GM12872 (cell line): ENCODE data around the gene DHRS11.

ENCODE experiments used
- TF ChIP-seq, protein P1 (sequence below): IDR thresholded peaks from 3 replicates; pipeline ENCODE4 v1.5.1; 2011; ENCODE audit warnings: low read depth, mild to moderate bottlenecking, low read length, moderate library complexity; ENCODE audit not compliant: insufficient read depth

Gene DHRS11

DNA sequence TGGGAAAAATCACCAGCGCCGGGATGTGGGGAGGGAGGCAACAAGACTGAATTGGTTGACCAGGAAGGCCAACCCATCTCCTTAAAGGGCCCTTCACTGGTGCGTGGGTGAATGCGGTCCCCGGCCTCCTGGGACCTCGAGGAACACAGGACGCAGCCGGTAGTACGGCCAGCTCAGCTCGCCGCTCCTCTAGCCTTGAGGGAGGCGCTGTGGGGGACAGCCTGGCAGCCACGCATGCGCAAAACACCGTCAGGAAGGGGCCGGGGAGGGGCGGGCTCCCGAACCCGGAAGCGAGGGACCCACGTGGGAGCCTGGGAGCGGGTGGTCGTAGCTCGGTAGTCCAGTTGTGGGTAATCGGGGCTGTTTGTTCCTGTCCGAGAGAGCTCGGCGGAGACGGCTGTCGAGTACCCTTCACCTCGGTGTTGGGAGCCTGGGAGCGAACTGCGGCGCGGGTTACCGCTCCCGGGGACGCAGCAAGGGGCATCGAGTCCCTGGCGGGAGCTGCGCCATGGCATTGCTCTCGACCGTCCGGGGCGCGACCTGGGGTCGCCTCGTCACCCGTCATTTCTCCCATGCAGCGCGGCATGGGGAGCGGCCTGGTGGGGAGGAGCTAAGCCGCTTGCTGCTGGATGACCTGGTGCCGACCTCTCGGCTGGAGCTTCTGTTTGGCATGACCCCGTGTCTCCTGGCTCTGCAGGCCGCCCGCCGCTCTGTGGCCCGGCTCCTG, 9.8 kb downstream of the DHRS11 start, which contains the start of gene MRM1:
Gene MRM1, plus strand, starts transcription at position 281 of the 727 bp plus-strand sequence. Its CDS starts 228 bp downstream, at position 509.
- TF ChIP-seq, protein P1, sequence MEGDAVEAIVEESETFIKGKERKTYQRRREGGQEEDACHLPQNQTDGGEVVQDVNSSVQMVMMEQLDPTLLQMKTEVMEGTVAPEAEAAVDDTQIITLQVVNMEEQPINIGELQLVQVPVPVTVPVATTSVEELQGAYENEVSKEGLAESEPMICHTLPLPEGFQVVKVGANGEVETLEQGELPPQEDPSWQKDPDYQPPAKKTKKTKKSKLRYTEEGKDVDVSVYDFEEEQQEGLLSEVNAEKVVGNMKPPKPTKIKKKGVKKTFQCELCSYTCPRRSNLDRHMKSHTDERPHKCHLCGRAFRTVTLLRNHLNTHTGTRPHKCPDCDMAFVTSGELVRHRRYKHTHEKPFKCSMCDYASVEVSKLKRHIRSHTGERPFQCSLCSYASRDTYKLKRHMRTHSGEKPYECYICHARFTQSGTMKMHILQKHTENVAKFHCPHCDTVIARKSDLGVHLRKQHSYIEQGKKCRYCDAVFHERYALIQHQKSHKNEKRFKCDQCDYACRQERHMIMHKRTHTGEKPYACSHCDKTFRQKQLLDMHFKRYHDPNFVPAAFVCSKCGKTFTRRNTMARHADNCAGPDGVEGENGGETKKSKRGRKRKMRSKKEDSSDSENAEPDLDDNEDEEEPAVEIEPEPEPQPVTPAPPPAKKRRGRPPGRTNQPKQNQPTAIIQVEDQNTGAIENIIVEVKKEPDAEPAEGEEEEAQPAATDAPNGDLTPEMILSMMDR: no peak; the same call in 2 of the 3 replicates

DNA sequence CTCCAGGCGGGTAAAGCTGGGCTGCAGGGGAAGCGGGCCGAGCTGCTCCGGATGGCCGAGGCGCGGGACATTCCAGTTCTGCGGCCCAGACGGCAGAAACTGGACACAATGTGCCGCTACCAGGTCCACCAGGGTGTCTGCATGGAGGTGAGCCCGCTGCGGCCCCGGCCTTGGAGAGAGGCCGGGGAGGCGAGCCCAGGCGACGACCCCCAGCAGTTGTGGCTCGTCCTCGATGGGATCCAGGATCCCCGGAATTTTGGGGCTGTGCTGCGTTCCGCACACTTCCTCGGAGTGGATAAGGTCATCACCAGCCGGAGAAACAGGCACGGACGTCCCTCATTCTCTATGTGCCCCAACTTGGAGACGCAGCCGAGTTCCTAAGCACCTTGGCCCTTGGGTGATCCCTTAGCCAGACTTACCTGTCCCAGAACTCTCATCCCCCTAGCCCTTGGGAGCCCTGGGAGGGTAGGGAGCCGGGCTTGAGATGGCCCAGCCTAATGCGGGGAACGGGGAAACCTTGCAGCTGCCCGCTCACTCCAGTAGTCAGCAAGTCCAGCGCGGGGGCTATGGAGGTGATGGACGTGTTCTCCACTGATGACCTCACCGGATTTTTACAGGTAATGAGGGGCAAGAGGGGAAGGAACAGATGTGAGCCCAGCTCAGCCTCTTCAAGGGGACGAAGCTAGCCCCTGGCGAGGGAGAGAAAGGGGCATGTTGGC, 10.5 kb downstream of the DHRS11 start:
- TF ChIP-seq, protein P1: no peak

GRCh38 chr17:36602924-36603384, 11.3 kb downstream of the DHRS11 start:
- TF ChIP-seq, protein P1: peak; percentile 87

DNA sequence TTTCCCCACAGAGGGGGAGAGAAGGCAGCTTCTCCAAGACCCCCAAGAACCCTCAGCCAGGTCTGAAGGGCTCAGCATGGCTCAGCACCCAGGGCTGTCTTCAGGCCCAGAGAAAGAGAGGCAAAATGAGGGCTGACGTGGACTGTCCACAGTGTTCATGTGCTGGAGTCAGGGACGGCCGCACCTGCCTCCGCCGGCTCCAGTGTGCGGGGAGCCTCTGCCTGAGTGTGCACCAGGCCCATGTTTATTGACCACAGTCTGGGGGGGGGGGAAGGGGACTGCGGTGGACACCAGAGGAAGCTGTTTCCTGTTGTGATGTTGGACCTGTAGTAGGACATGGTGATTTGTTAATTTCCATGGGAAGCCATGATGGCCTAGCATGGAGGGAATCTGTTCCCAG, 16.6 kb downstream of the DHRS11 start:
- TF ChIP-seq, protein P1: no peak

DNA sequence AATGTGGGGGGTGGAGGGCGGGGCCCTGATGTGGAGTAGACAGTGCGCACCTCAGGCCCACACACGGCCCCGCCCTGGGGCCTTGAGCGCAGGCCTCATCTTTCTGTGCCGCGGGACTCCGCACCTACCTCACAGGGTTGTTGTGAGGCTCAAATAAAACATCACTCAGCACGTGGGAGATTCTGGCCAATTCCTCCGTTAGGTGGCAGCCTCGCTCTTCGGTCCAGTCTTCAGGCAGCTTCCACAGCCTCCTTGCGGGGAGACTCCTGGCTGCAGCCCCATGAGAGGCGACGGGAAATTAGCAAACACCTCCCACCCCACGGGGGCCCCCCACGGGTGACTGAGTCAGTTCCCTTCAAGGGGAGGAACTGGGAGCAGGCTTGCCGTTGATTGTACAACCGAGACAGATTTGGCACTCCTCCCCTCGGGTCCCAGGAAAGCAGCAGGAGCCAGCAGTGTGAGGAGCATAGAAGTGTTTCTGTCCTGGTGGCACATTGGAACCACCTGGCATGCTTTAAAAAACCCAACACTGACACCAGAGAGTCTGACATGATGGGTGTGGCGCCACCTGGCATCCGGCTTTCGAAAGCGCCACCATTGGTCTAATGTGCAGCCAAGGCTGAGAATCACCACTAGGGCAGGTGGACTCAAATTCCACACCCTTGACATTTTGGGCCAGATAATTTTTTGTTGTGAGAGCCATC, 17.3 kb downstream of the DHRS11 start:
- TF ChIP-seq, protein P1: no peak; the same call in 1 of the 3 replicates

DNA sequence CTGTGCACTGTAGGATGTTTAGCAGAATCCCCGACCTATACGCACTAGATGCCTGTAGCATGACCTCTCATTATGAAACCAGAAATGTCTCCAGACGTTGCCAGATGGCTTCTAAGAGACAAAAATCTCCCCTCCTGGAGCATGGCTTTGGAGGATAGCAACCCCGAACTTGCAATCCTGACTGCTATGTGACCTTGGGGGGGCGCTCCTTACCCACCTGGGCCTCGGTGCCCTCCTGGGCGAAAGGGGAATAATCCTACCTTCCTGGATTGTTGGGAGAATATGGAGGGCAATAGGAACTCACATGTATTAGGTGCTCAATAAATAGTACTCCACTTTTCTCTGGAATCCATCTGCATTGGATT, 17.8 kb downstream of the DHRS11 start:
- TF ChIP-seq, protein P1: no peak; the same call in 2 of the 3 replicates

DNA sequence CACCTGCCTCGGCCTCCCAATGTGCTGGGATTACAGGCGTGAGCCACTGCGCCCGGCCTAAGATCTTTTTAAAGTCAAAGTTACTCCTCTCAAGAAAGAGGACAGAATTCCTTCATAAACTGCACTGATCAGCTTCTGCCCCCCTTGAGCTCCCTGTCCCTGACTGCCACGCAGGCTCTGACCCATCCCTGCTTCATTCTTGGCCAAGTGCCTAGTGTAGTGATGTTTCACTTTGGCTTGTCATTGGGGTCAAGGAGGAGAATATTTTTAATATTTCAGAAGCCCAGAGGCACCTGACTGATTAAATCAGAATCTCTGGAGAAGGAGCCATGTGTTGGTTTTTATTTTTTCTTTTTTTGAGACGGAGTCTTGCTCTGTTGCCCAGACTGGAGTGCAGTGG, 18.8 kb downstream of the DHRS11 start:
- TF ChIP-seq, protein P1: no peak
